RPMI8226 (cell line): ENCODE results near the gene MAP2K7.
"Not testable (repeated sequence)": the region's sequence is repeated elsewhere in the genome, so short reads cannot be mapped to it uniquely, and the experiment has no call there.

Experiments used
- DNase-seq: peaks from one replicate; pipeline ENCODE4 v3.0.0-alpha.2; 2015

Gene MAP2K7

GRCh38 chr19:7885818-7886217 lies 17.9 kb upstream of the MAP2K7 start:
- no peak for DNase-seq

DNA sequence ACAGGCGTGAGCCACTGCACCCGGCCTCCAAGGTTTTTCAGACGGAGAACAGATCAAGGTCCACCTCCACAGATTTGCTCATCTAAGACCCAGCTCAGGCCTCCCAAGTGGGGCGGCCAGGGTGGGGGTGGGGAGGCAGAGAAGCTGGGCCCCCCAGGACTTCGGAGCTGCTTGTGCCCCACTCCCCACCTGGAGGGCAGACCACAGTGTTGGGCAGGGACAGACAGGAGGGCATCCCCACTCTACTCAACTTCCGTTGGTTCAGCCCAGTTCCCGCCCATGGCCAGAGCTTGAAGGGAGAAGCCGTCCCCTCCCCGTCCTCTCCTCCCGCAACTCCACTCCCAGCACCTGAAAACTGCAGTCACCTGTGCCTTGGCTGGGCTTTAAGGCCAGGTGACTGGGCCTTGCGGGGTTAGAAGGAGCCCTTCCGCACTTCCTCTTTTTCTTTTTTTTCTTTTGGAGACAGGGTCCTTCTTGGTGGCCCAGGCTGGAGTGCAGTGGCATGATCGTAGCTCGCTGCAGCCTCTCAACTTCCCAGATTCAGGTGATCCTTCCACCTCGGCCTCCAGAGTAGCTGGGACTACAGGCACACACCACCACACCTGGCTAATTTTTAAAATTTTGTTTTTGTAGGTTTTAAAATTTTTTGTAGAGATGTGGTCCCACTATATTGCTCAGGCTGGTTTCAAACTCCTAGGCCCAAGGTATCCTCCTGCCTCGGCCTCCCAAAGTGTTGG lies 16.1 kb upstream of the MAP2K7 start:
- peak; percentile 74 for DNase-seq

DNA sequence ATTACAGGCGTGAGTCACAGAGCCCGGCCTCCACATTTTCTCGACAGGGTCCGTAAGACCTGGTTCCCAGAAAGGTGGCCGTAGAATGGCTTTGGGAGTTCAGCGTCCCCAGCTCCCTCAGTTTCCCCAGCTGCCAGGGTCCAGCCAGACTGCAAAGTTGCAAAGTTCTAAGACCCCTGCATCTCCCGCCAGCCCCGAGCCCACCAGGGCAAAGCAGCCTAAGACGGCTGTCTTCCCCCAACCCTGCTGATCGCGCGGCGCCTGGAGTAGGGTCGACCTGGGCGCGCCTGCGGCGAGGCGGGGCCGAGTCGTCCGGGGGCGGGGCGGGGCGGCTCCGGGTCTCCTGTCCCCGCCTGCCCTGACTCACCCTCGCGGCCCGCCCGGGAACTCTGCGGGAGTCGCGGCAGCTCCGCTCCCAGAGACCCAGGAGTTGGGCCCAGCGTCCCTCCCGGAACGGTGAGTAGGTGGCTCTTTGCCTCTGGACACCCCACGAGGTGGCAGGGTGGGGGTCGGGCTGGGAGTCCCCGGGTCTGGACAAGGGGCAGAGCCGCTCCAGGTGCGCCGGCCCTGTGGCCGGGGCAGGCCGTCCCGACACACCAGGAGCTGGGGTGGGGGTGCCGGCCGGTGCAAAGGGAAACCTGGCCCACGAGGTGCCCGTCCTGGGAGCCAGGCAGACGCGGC lies 15.4 kb upstream of the MAP2K7 start, which contains the start of gene LRRC8E:
TSS of gene LRRC8E (plus strand) at position 366 of the 681 bp plus-strand sequence. CDS start 7,094 bp downstream, outside the sequence.
- no peak for DNase-seq

DNA sequence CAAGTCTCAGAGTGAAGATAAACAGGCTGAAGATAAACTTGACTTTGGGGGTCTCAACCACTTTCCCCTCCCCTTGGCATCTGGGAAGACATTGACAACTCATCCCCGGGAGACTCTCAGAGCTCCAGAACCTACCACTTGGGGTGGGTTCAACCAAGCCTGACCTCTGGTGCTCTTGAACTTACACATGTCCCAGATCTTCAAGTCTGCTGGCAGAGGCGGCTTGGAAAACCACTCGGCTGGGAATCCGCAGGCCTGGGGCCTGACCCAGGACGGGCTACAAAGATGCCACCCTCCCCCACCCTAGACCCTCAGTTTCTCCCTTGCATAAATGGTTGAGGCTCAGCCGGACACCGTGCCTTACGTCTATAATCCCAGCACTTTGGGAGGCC lies 14.9 kb upstream of the MAP2K7 start:
- no peak for DNase-seq

- DNase-seq: not testable (repeated sequence)
Observed at GRCh38 chr19:7893362-7894101, 10.1 kb upstream of the MAP2K7 start.

DNA sequence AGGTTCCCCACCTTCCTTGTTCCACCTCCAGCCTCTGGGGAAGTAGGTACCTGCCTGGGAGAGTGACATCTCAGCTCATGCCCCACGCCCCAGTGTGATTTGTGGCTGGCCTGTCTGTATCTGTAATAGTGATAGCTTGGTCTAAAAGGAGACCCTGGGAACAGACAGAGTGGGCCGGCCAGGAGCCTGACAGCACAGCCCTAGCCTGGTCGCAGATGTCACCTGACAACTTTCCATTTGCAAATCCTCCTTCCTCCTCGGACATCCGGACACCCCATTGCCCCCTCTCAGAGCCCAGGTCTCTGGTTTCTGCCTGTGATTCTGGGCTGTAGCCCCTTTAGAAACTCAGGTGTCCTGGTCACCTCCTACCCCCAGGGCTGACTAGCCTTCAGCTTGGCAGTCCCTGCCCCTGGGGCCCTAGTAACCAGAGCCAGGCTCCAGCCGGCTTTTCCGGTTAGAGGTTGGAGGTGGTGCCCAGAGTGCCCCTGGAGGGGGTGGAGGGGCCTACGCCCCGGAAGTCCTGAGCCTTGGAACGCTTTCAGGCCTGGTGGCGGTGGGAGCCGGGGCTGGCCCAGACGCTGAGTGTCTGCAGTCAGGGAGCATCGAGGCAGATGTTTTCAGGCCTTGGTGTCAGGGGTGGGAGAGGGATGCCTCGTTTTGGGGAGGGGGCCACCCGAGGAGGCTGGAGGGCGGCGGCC lies 8.9 kb upstream of the MAP2K7 start:
- peak; percentile 76 for DNase-seq

GRCh38 chr19:7895565-7895964 lies 8.1 kb upstream of the MAP2K7 start:
- DNase-seq: no peak

DNA sequence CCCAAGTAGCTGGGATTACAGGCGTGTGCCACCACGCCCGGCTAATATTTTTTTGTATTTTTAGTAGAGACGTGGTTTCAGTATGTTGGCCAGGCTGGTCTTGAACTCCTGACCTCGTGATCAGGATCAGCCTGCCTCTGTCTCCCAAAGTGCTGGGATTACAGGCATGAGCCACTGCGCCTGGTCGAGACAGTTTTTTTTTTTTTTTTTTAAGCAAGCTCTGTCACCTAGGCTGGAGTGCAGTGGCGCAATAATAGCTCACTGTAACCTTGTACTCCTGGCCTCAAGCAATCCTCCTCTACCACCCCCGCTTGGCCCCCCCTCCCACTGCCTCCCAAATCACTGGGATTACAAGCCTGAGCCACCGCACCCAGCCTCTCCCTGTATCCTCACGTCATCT lies 6.4 kb upstream of the MAP2K7 start:
- DNase-seq: no peak

DNA sequence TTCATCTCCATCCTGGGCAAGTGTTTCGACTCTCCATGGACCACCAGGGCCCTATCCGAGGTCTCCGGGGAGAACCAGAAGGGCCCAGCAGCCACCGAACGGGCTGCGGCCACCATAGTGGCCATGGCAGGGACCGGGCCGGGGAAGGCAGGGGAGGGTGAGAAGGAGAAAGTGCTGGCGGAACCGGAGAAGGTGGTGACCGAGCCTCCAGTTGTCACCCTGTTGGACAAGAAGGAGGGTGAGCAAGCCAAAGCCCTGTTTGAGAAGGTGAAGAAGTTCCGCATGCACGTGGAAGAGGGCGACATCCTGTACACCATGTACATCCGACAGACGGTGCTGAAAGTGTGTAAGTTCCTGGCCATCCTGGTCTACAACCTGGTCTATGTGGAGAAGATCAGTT lies 4.7 kb upstream of the MAP2K7 start:
- DNase-seq: no peak

- no peak for DNase-seq
Observed at GRCh38 chr19:7899751-7900378, 3.8 kb upstream of the MAP2K7 start.

- no peak for DNase-seq
Observed at GRCh38 chr19:7900401-7900870, 3.2 kb upstream of the MAP2K7 start.

DNA sequence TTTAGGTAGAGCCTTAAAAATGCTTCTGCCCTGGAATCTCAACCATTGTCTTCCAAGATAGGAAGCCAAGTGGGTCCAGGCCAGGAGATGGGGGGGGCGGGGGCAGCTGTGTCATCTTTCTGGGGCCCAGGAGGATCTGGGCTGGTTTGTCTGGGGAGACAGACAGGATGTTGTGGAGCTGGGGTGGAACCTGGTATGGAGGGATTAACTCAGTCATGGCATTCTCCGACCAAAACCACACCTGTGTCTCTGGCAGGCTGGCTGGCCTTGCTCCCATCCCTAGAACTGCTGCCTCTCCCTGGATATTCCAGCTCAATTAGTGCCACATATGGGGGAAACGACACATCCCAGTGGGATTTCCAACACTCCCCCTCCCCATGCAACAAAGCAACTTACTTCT lies 2.7 kb upstream of the MAP2K7 start:
- DNase-seq: no peak

DNA sequence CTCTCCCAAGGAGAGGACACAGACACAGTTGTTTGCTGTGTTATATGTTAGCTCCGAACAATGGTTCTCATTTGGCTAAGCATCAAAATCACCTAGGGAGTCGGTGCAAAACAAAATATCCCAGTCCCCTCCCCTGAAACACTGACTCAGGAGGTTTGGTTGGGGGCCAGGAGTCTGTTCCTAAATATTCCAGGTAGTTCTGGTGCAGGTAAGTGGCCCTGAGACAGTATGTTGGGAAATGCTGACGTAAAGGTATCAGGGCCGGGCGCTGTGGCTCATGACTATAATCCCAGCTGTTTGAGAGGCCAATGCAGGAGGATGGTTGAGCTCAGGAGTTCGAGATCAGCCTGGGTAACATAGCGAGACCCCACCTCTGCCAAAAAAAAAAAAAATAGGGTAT lies 2.3 kb upstream of the MAP2K7 start:
- DNase-seq: no peak

- no peak for DNase-seq
Observed at GRCh38 chr19:7902796-7903243, 857 bp upstream of the MAP2K7 start.

DNA sequence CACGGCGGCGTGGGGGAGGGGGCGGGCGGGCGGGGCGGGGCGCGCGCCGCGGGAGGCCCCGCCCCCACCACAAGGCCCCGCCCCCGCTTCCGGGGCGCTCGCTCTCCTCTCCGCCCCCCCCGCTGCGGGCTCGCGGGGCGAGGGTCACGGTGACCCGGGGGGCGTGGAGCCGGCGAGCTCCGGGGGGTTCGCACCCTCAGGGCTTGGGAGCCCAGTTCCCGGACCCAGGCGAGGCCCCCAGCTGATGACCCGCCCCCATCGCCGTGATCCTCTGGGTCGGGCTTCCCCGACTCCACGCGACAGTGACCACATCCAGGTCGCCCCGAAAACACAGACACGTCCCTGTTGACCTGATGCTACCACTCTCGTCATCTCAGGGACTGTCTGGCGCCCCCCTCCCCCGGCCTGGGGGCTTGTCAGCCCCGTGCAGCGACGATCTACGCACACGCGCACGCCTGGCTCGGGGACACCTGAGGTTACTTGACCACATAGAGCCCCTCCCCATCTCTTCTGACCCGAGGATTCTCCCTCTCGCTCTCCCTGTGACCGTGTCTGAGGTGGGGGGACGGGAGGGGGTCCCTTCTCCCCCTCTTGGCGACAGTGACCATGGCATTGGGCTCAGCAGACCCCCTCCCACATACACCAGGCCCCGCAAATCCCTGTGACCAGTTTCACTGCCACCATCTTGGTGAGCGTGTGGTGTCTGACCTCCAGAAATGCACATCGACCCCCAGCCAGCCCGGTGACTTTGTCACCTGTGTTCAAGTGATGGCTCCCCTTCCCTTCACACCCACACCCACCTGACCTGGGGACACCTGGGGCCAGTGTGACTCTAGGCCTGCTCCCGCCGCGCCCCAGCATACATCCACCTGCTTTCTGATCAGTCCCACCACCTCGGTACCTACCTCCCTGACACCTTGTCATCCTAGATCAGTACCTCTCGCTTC lies 670 bp downstream of the MAP2K7 start:
- peak; percentile 63 for DNase-seq

DNA sequence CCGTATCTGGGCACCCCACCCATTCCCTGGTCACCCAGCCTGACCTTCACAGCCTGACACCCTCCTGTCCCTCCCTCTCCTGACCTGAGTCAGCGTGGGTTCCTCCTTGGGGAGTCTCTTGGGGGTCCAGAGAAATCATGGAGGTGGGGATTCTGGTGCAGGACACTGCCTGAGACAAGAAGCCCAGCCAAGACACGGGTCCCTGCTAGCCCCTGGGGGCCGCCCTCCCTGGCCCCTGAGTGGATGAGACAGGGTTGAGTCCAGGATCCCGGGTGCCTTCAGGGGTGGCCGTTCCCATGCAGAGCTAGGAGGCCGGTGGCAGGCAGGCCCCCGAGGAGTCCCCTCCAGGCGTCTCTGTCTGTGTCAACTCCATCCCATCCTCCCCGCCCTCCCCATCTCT lies 1.6 kb downstream of the MAP2K7 start:
- no peak for DNase-seq

- no peak for DNase-seq
Observed at GRCh38 chr19:7905859-7906258, 2.2 kb downstream of the MAP2K7 start.

GRCh38 chr19:7907122-7907521 lies 3.4 kb downstream of the MAP2K7 start:
- no peak for DNase-seq

DNA sequence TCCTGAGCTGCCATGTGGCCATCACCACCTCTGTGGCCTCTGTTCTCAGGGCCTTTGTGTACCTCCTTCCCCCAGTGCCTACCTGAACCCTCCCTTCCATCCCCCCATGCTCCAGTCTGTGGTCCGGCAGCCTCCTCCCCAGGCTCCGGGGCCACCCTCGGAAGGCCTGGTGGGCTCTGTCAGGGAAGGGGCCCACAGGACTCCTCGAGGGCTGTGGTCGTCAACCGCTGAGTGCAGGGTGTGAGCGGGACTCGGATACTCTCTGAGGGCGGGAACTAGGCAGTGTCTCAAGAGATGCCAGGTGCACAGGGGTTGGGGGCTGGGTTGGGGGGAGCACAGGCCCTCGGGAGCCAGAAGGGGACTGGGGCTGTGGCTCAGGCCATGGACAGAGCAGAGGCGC lies 3.9 kb downstream of the MAP2K7 start:
- DNase-seq: no peak

- no peak for DNase-seq
Observed at GRCh38 chr19:7908078-7908699, 4.5 kb downstream of the MAP2K7 start.
